ENCODE measurements around the gene TASP1.
"Not testable (repeated sequence)": the region's sequence is repeated elsewhere in the genome, so short reads cannot be mapped to it uniquely, and the experiment has no call there.

The TASP1 gene

GRCh38 chr20:13382786-13383185, 255.9 kb downstream of the TASP1 start:
- Histone ChIP-seq H3K9ac (ENCODE audit: low read length in 2 of 2) (no peak overlapping the region), H3K27me3 (ENCODE audit: control insufficient read depth in 1 of 2, insufficient read depth in 2 of 2, low read length in 2 of 2) (no peaks in the 10 kb centered on the region), H3K9me3 (ENCODE audit: control insufficient read depth in 2 of 2, low read length in 2 of 2) (no peaks in the 10 kb centered on the region), H3K4me1 (ENCODE audit: control insufficient read depth, insufficient read depth, low read length) (no peaks in the 10 kb centered on the region), H3K27ac (ENCODE audit: low read length) (no peak overlapping the region), H3K36me3 (ENCODE audit: control insufficient read depth in 2 of 2, insufficient read depth in 2 of 2, low read length in 2 of 2) (peaks cover 0 to 6% of the 10 kb centered on the region in 2 donors), H3K4me3 (ENCODE audit: low read length in 2 of 2) (no peak overlapping the region)

- H3K9me3 ChIP-seq (ENCODE audit: control insufficient read depth in 2 of 2, low read length in 2 of 2) = not testable (repeated sequence)
Measured at GRCh38 chr20:13380497-13381229, 258.1 kb downstream of the TASP1 start.

DNA sequence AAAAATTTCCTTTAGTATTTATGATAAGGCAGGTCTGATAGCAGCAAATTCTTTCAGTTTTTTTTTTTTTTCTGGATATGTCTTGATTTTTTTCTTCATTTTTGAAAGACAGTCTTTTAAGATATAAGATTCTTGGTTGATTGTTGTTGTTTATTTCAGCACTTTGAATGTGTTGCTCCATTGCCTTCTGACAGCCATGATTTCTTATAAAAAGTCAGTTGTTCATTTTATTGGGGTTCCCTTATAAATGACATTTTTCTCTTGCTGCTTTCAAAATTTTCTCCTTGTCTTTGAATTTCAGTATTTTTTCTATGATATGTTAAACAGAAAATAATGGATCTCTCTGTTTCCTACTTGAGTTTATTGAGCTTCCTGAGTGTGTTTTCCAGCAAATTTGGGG, 265.3 kb downstream of the TASP1 start:
- no peaks in the 10 kb centered on the region for H3K27me3 ChIP-seq (ENCODE audit: control insufficient read depth in 1 of 2, insufficient read depth in 2 of 2, low read length in 2 of 2)
- no peak overlapping the region for H3K27ac ChIP-seq (ENCODE audit: low read length)
- H3K4me1 ChIP-seq (ENCODE audit: control insufficient read depth, insufficient read depth, low read length) = no peaks in the 10 kb centered on the region
- H3K4me3 ChIP-seq (ENCODE audit: low read length in 2 of 2) = no peak overlapping the region
- peaks cover 0 to 10% of the 10 kb centered on the region in 2 donors for H3K9me3 ChIP-seq (ENCODE audit: control insufficient read depth in 2 of 2, low read length in 2 of 2)
- no peaks in the 10 kb centered on the region for H3K36me3 ChIP-seq (ENCODE audit: control insufficient read depth in 2 of 2, insufficient read depth in 2 of 2, low read length in 2 of 2)
- no peak overlapping the region for H3K9ac ChIP-seq (ENCODE audit: low read length in 2 of 2)

More at GRCh38 chr20:13380497-13381229, 258.1 kb downstream of the TASP1 start:
- not testable (repeated sequence) for H3K27me3 ChIP-seq (ENCODE audit: control insufficient read depth in 1 of 2, insufficient read depth in 2 of 2, low read length in 2 of 2); H3K27ac ChIP-seq (ENCODE audit: low read length); H3K9ac ChIP-seq (ENCODE audit: low read length in 2 of 2); H3K4me3 ChIP-seq (ENCODE audit: low read length in 2 of 2); H3K4me1 ChIP-seq (ENCODE audit: control insufficient read depth, insufficient read depth, low read length); H3K36me3 ChIP-seq (ENCODE audit: control insufficient read depth in 2 of 2, insufficient read depth in 2 of 2, low read length in 2 of 2)

DNA sequence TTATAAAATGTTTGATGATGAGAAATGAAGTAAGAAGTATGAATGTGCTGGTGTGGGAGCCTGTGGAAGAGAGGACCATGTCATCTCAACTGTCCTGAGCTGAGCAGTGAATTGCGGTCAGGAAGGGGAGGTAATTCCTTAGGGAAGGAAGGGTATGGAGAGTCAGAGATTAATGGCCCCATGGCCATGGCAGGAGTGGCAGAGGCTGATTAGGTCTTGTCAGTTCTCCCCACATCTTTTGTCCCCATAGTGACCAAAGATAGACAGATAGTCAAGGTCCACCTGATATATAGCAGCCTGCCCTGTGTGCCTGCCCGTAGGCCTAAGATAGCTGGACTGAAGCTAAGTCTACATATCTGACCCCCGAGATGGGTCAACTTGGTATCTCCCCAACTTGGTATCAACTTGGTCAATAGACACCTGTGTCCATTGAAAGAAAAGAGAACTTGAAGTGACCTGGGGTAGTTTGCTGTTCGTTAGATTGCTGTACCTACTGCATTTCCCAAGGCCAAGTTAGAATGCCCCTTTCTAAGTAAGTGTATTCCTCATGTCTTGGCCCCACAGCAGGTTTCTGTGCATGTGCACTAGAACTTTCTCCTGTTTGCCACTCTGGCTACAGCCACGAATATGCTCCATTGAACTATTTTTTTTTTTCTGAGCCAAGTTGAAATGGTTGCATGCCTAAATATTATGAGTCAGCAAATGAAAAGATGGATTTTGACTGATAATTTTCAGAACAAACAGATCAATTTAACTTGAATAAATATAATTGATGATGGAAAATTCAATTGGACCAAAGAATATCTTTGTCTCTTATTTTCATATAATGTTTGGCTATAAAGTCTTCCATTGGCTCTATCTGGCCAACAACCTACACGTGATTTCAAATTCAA, 274.2 kb downstream of the TASP1 start:
- Histone ChIP-seq H3K27me3 (ENCODE audit: control insufficient read depth in 1 of 2, insufficient read depth in 2 of 2, low read length in 2 of 2) (no peaks in the 10 kb centered on the region), H3K9ac (ENCODE audit: low read length in 2 of 2) (no peak overlapping the region), H3K4me3 (ENCODE audit: low read length in 2 of 2) (no peak overlapping the region), H3K36me3 (ENCODE audit: control insufficient read depth in 2 of 2, insufficient read depth in 2 of 2, low read length in 2 of 2) (no peaks in the 10 kb centered on the region), H3K9me3 (ENCODE audit: control insufficient read depth in 2 of 2, low read length in 2 of 2) (no peaks in the 10 kb centered on the region), H3K27ac (ENCODE audit: low read length) (no peak overlapping the region), H3K4me1 (ENCODE audit: control insufficient read depth, insufficient read depth, low read length) (no peaks in the 10 kb centered on the region)

GRCh38 chr20:13363473-13363872, 275.3 kb downstream of the TASP1 start:
- Histone ChIP-seq H3K4me1 (ENCODE audit: control insufficient read depth, insufficient read depth, low read length) (no peaks in the 10 kb centered on the region), H3K36me3 (ENCODE audit: control insufficient read depth in 2 of 2, insufficient read depth in 2 of 2, low read length in 2 of 2) (no peaks in the 10 kb centered on the region), H3K9me3 (ENCODE audit: control insufficient read depth in 2 of 2, low read length in 2 of 2) (no peaks in the 10 kb centered on the region), H3K27me3 (ENCODE audit: control insufficient read depth in 1 of 2, insufficient read depth in 2 of 2, low read length in 2 of 2) (no peaks in the 10 kb centered on the region), H3K4me3 (ENCODE audit: low read length in 2 of 2) (no peak overlapping the region), H3K9ac (ENCODE audit: low read length in 2 of 2) (no peak overlapping the region), H3K27ac (ENCODE audit: low read length) (no peak overlapping the region)

DNA sequence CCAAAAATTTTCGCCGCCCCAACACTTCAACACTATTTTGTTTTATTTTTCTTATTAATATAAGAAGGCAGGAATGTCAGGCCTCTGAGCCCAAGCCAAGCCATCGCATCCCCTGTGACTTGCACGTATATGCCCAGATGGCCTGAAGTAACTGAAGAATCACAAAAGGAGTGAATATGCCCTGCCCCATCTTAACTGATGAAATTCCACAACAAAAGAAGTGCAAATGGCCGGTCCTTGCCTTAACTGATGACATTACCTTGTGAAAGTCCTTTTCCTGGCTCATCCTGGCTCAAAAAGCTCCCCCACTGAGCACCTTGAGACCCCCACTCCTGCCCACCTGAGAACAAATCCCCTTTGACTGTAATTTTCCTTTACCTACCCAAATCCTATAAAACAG, 276.6 kb downstream of the TASP1 start:
- H3K36me3 ChIP-seq (ENCODE audit: control insufficient read depth in 2 of 2, insufficient read depth in 2 of 2, low read length in 2 of 2); H3K27me3 ChIP-seq (ENCODE audit: control insufficient read depth in 1 of 2, insufficient read depth in 2 of 2, low read length in 2 of 2); H3K9ac ChIP-seq (ENCODE audit: low read length in 2 of 2); H3K9me3 ChIP-seq (ENCODE audit: control insufficient read depth in 2 of 2, low read length in 2 of 2); H3K4me3 ChIP-seq (ENCODE audit: low read length in 2 of 2); H3K4me1 ChIP-seq (ENCODE audit: control insufficient read depth, insufficient read depth, low read length); H3K27ac ChIP-seq (ENCODE audit: low read length): not testable (repeated sequence)

DNA sequence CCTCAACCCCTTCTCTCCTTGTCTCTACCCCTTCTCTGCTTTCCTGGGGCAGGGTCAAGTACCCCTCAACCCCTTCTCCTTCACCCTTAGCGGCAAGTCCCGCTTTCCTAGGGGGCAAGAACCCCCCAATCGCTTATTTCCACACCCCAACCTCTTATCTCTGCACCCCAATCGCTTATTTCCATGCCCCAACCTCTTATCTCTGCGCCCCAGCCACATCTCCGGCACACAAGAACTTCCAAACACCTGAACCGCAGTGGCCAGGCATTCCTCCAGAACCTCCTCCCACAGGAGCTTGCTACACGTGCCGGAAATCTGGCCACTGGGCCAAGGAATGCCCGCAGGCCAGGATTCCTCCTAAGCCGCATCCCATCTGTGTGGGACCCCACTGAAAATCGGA, 279.8 kb downstream of the TASP1 start:
- not testable (repeated sequence) for H3K4me3 ChIP-seq (ENCODE audit: low read length in 2 of 2); H3K27ac ChIP-seq (ENCODE audit: low read length); H3K9ac ChIP-seq (ENCODE audit: low read length in 2 of 2); H3K9me3 ChIP-seq (ENCODE audit: control insufficient read depth in 2 of 2, low read length in 2 of 2); H3K36me3 ChIP-seq (ENCODE audit: control insufficient read depth in 2 of 2, insufficient read depth in 2 of 2, low read length in 2 of 2); H3K4me1 ChIP-seq (ENCODE audit: control insufficient read depth, insufficient read depth, low read length); H3K27me3 ChIP-seq (ENCODE audit: control insufficient read depth in 1 of 2, insufficient read depth in 2 of 2, low read length in 2 of 2)

DNA sequence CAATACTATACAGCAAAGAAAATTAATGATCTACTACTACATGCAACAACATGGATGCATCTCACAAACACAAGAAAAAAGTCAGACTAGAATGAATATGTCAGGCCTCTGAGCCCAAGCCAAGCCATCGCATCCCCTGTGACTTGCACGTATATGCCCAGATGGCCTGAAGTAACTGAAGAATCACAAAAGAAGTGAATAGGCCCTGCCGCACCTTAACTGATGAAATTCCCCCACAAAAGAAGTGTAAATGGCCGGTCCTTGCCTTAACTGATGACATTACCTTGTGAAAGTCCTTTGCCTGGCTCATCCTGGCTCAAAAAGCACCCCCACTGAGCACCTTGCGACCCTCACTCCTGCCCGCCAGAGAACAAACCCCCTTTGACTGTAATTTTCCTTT, 280.9 kb downstream of the TASP1 start:
- not testable (repeated sequence) for H3K27me3 ChIP-seq (ENCODE audit: control insufficient read depth in 1 of 2, insufficient read depth in 2 of 2, low read length in 2 of 2); H3K9me3 ChIP-seq (ENCODE audit: control insufficient read depth in 2 of 2, low read length in 2 of 2); H3K27ac ChIP-seq (ENCODE audit: low read length); H3K36me3 ChIP-seq (ENCODE audit: control insufficient read depth in 2 of 2, insufficient read depth in 2 of 2, low read length in 2 of 2); H3K4me1 ChIP-seq (ENCODE audit: control insufficient read depth, insufficient read depth, low read length); H3K9ac ChIP-seq (ENCODE audit: low read length in 2 of 2); H3K4me3 ChIP-seq (ENCODE audit: low read length in 2 of 2)

GRCh38 chr20:13356591-13356990, 282.1 kb downstream of the TASP1 start:
- Histone ChIP-seq H3K27ac (ENCODE audit: low read length) (no peak overlapping the region), H3K9me3 (ENCODE audit: control insufficient read depth in 2 of 2, low read length in 2 of 2) (peaks cover 0 to 3% of the 10 kb centered on the region in 2 donors), H3K36me3 (ENCODE audit: control insufficient read depth in 2 of 2, insufficient read depth in 2 of 2, low read length in 2 of 2) (no peaks in the 10 kb centered on the region), H3K4me3 (ENCODE audit: low read length in 2 of 2) (no peak overlapping the region), H3K4me1 (ENCODE audit: control insufficient read depth, insufficient read depth, low read length) (no peaks in the 10 kb centered on the region), H3K9ac (ENCODE audit: low read length in 2 of 2) (no peak overlapping the region), H3K27me3 (ENCODE audit: control insufficient read depth in 1 of 2, insufficient read depth in 2 of 2, low read length in 2 of 2) (no peaks in the 10 kb centered on the region)

- H3K36me3 ChIP-seq (ENCODE audit: control insufficient read depth in 2 of 2, insufficient read depth in 2 of 2, low read length in 2 of 2) = no peaks in the 10 kb centered on the region
- no peaks in the 10 kb centered on the region for H3K4me1 ChIP-seq (ENCODE audit: control insufficient read depth, insufficient read depth, low read length)
- H3K9me3 ChIP-seq (ENCODE audit: control insufficient read depth in 2 of 2, low read length in 2 of 2) = peaks cover 0 to 3% of the 10 kb centered on the region in 2 donors
- H3K9ac ChIP-seq (ENCODE audit: low read length in 2 of 2) = no peak overlapping the region
- no peak overlapping the region for H3K27ac ChIP-seq (ENCODE audit: low read length)
- no peak overlapping the region for H3K4me3 ChIP-seq (ENCODE audit: low read length in 2 of 2)
- H3K27me3 ChIP-seq (ENCODE audit: control insufficient read depth in 1 of 2, insufficient read depth in 2 of 2, low read length in 2 of 2) = no peaks in the 10 kb centered on the region
Measured at GRCh38 chr20:13355941-13356486, 282.7 kb downstream of the TASP1 start.

GRCh38 chr20:13355411-13355810, 283.3 kb downstream of the TASP1 start:
- Histone ChIP-seq H3K27me3 (ENCODE audit: control insufficient read depth in 1 of 2, insufficient read depth in 2 of 2, low read length in 2 of 2) (no peaks in the 10 kb centered on the region), H3K4me3 (ENCODE audit: low read length in 2 of 2) (no peak overlapping the region), H3K36me3 (ENCODE audit: control insufficient read depth in 2 of 2, insufficient read depth in 2 of 2, low read length in 2 of 2) (no peaks in the 10 kb centered on the region), H3K9me3 (ENCODE audit: control insufficient read depth in 2 of 2, low read length in 2 of 2) (peaks cover 0 to 3% of the 10 kb centered on the region in 2 donors), H3K27ac (ENCODE audit: low read length) (no peak overlapping the region), H3K4me1 (ENCODE audit: control insufficient read depth, insufficient read depth, low read length) (no peaks in the 10 kb centered on the region), H3K9ac (ENCODE audit: low read length in 2 of 2) (no peak overlapping the region)

Measured in stomach smooth muscle (tissue), 2 donors.